A549 (cell line): ENCODE data around the gene LY86. TPM values are rescaled to one million over a fixed set of nuclear protein-coding genes. Genes with fewer than 3 reads are reported as not detected.

Experiments used
- ATAC-seq, 2 experiments: fragments of 200-7000 bp in 1 of 2; fragments of >200 bp in 1 of 2; cut with Nextera tagmentation in 1 of 2; cut with Tn5 transposase in 1 of 2; 3 replicates each; pipeline versions ENCODE4 v1.8.0 to v1.9.1; 2018 to 2020; ENCODE audit warnings: mild to moderate bottlenecking in 1 of 2, moderate library complexity in 1 of 2
- CTCF ChIA-PET: fragments of 300-600 bp; sonication (Branson Sonifier 250); formaldehyde crosslinking; extraction: SDS; loops from one replicate; lab custom pipeline; 2021; ENCODE audit warnings: antibody characterized with exemption, inconsistent platforms; lab: Yijun Ruan, JAX
- POLR2A ChIA-PET: fragments of 350-600 bp; formaldehyde crosslinking; extraction: SDS; loops from one replicate; lab custom pipeline; 2021; ENCODE audit warnings: antibody characterized with exemption, inconsistent platforms; lab: Yijun Ruan, JAX
- DNase-seq, 2 experiments: peaks; one replicate each; pipeline versions ENCODE4 v3.0.0 to v3.0.0-alpha.2; 2011 to 2016; ENCODE audit warnings: low read depth in 1 of 2, low spot score in 1 of 2
- FAIRE-seq: peaks from 2 replicates; lab custom pipeline; 2011; peaks lifted over from hg19 to GRCh38; lab: Jason Lieb, UNC
- H3K27ac ChIP-seq, 2 experiments: fragments of >200 bp; sonication (Bioruptor Twin); formaldehyde crosslinking; 3 replicates each; pipeline ENCODE4 v1.5.1; 2016 to 2017
- H3K4me1 ChIP-seq: fragments of >200 bp; sonication (Bioruptor Twin); formaldehyde crosslinking; 3 replicates; pipeline ENCODE4 v1.6.1; 2016
- H3K4me2 ChIP-seq: fragments of >200 bp; sonication (Bioruptor Twin); formaldehyde crosslinking; 3 replicates; pipeline ENCODE4 v1.6.1; 2016
- H3K4me3 ChIP-seq: fragments of >200 bp; sonication (Bioruptor Twin); formaldehyde crosslinking; 3 replicates; pipeline ENCODE4 v1.5.1; 2016
- H3K9me3 ChIP-seq: fragments of >200 bp; sonication (Bioruptor Twin); formaldehyde crosslinking; 3 replicates; pipeline ENCODE4 v1.6.1; 2016
- CEBPB ChIP-seq, 2 experiments: fragments of >200 bp in 1 of 2; sonication (Bioruptor Twin) in 1 of 2; formaldehyde crosslinking in 1 of 2; IDR thresholded peaks; 2 replicates each; pipeline ENCODE4 v1.6.1; 2012 to 2016
- CHD4 ChIP-seq: fragments of 200-600 bp; sonication (generic); IDR thresholded peaks from 2 replicates; pipeline ENCODE4 v1.6.1; 2016; ENCODE audit warnings: antibody characterized with exemption, mild to moderate bottlenecking, borderline replicate concordance
- CTCF ChIP-seq: fragments of >200 bp; sonication (Bioruptor Twin); formaldehyde crosslinking; IDR thresholded peaks from 3 replicates; pipeline ENCODE4 v1.5.1; 2016
- EHF ChIP-seq: fragments of 250-450 bp; sonication (Bioruptor Pico); IDR thresholded peaks from 2 replicates; pipeline ENCODE4 v1.5.0; 2020; ENCODE audit warnings: mild to moderate bottlenecking
- EP300 ChIP-seq, 2 experiments: fragments of >200 bp; sonication (Bioruptor Twin); formaldehyde crosslinking; IDR thresholded peaks; 2 replicates in 1 of 2; 3 replicates in 1 of 2; pipeline ENCODE4 v1.6.1; 2016 to 2017
- ESRRA ChIP-seq: fragments of 150-350 bp; IDR thresholded peaks from 2 replicates; pipeline ENCODE4 v1.6.1; 2014; ENCODE audit warnings: mild to moderate bottlenecking, low read length, borderline replicate concordance
- KDM1A ChIP-seq: fragments of 200-600 bp; sonication (generic); IDR thresholded peaks from 2 replicates; pipeline ENCODE4 v1.6.1; 2016; ENCODE audit warnings: low read depth, mild to moderate bottlenecking
- MAFK ChIP-seq: fragments of 450-650 bp; IDR thresholded peaks from 2 replicates; pipeline ENCODE4 v1.6.1; 2014; ENCODE audit not compliant: partially characterized antibody
- MYC ChIP-seq: IDR thresholded peaks from 2 replicates; pipeline ENCODE4 v1.6.1; 2012; ENCODE audit warnings: mild to moderate bottlenecking, inconsistent platforms, low read length, improper control_type of control experiment, borderline replicate concordance
- NFE2L2 ChIP-seq: fragments of 150-350 bp; conservative IDR thresholded peaks from 2 replicates; pipeline ENCODE4 v1.6.1; 2014; ENCODE audit warnings: low read length
- NR3C1 ChIP-seq: fragments of >200 bp; sonication (Bioruptor Twin); formaldehyde crosslinking; IDR thresholded peaks from 3 replicates; pipeline ENCODE4 v1.6.1; 2017
- PBX3 ChIP-seq: IDR thresholded peaks from 2 replicates; pipeline ENCODE4 v1.6.1; 2012
- PHF8 ChIP-seq: fragments of 200-600 bp; sonication (generic); IDR thresholded peaks from 2 replicates; pipeline ENCODE4 v1.6.1; 2016; ENCODE audit warnings: low read depth, mild to moderate bottlenecking, antibody characterized with exemption, moderate library complexity, borderline replicate concordance
- RAD21 ChIP-seq, 2 experiments: fragments of >200 bp in 1 of 2; sonication (Bioruptor Twin) in 1 of 2; formaldehyde crosslinking in 1 of 2; IDR thresholded peaks in 1 of 2; conservative IDR thresholded peaks in 1 of 2; 2 replicates in 1 of 2; 3 replicates in 1 of 2; pipeline ENCODE4 v1.6.1; 2012 to 2018; ENCODE audit warnings: inconsistent platforms in 1 of 2
- RCOR1 ChIP-seq: fragments of 150-350 bp; IDR thresholded peaks from 2 replicates; pipeline ENCODE4 v1.6.1; 2014; ENCODE audit warnings: antibody characterized with exemption, low read length, low read depth
- REST ChIP-seq: fragments of 200-600 bp; sonication (generic); IDR thresholded peaks from 2 replicates; pipeline ENCODE4 v1.6.1; 2016; ENCODE audit warnings: antibody characterized with exemption, mild to moderate bottlenecking, moderate library complexity
- RFX5 ChIP-seq: fragments of 450-650 bp; IDR thresholded peaks from 2 replicates; pipeline ENCODE4 v1.7.1; 2014; ENCODE audit warnings: antibody characterized with exemption, mild to moderate bottlenecking, moderate library complexity
- SREBF2 ChIP-seq: fragments of 450-650 bp; IDR thresholded peaks from 2 replicates; pipeline ENCODE4 v1.6.1; 2014; ENCODE audit warnings: mild to moderate bottlenecking, moderate library complexity
- TP53 ChIP-seq: fragments of 250-450 bp; sonication (Bioruptor Pico); IDR thresholded peaks from 2 replicates; pipeline ENCODE4 v1.5.0; 2021; ENCODE audit warnings: mild to moderate bottlenecking, moderate library complexity
- ZFP36 ChIP-seq: fragments of 450-650 bp; IDR thresholded peaks from 2 replicates; pipeline ENCODE4 v1.6.1; 2014; ENCODE audit warnings: borderline replicate concordance; ENCODE audit not compliant: partially characterized antibody
- WGBS: methylation state at CpG from one replicate; pipeline ENCODE4 v1.1.6; 2017; ENCODE audit errors: missing lambda C conversion rate; 5-methylcytosine and 5-hydroxymethylcytosine counted together
- polyA plus RNA-seq, 4 experiments: library from polyadenylated mRNA; depleted of rRNA in 3 of 4; stranded (reverse); fragments of >200 nt; fragmentation: RNase III in 1 of 4; extraction: RNeasy Plus Mini Kit Qiagen cat#74134 plus additional on column Dnase treatment in 1 of 4; gene quantifications; 2 replicates in 3 of 4; 3 replicates in 1 of 4; pipeline ENCODE4 v1.2.3, GENCODE V29; 2011 to 2017

Gene LY86
- polyA plus RNA-seq, 2 of the 4 experiments (the other 2 are of a cell fraction) = not detected

- POLR2A ChIA-PET = no interaction called here
Measured at GRCh38 chr6:6620766-6621425, 32.4 kb downstream of the LY86 start.

More at GRCh38 chr6:6620766-6621425, 32.4 kb downstream of the LY86 start:
- no peak overlapping the region for H3K4me3 ChIP-seq
- no peak overlapping the region for H3K4me2 ChIP-seq
- no peaks in the 10 kb centered on the region for H3K4me1 ChIP-seq
- no peaks in the 10 kb centered on the region for H3K9me3 ChIP-seq
- H3K27ac ChIP-seq = no peak overlapping the region
- CTCF ChIA-PET = no interaction called here
- no peak for TF ChIP-seq ESRRA
- no peak for TF ChIP-seq NR3C1
- no peak for TF ChIP-seq KDM1A
- no peak for TF ChIP-seq EHF (CRISPR knock-in tag)
- TF ChIP-seq TP53 (CRISPR knock-in tag) = no peak
- TF ChIP-seq ZFP36 = no peak
- TF ChIP-seq MYC = no peak
- no peak for TF ChIP-seq PHF8
- no peak for TF ChIP-seq CEBPB (IDR thresholded peaks at IDR 0.05)
- TF ChIP-seq RAD21 (conservative IDR thresholded peaks at IDR 0.05 in 1 of 2, IDR thresholded peaks at IDR 0.05 in 1 of 2) = no peak
- no peak for TF ChIP-seq EP300 (IDR thresholded peaks at IDR 0.05)
- no peak for TF ChIP-seq RCOR1
- TF ChIP-seq NFE2L2 = no peak
- TF ChIP-seq PBX3 = no peak
- no peak for TF ChIP-seq CHD4
- TF ChIP-seq SREBF2 = no peak
- no peak for TF ChIP-seq CTCF
- TF ChIP-seq MAFK = no peak
- no peak for TF ChIP-seq RFX5
- no peak for TF ChIP-seq REST
- TF ChIP-seq, all 56 proteins: peak for 0
- FAIRE-seq (no peak), ATAC-seq (no peak), DNase-seq (no peak)
- 39% methylated on average over 8 of the region's 9 CpGs for WGBS
